WTC11 (cell line): ENCODE data around the gene CST3. TPM values are rescaled to one million over a fixed set of nuclear protein-coding genes. Genes with fewer than 3 reads are reported as not detected.

Source experiments
- ATAC-seq: fragments of 200-7000 bp; cut with Tn5 transposase; 2 replicates; pipeline ENCODE4 v1.10.0; 2021; ENCODE audit warnings: mild to moderate bottlenecking, moderate library complexity
- CTCF ChIA-PET: fragments of 300-600 bp; sonication (Branson Sonifier 250); formaldehyde crosslinking; loops from one replicate; lab custom pipeline; 2021; ENCODE audit warnings: antibody characterized with exemption; lab: Charles Lee
- POLR2A ChIA-PET: fragments of 350-600 bp; sonication (Branson Sonifier 250); formaldehyde crosslinking; loops from one replicate; lab custom pipeline; 2021; ENCODE audit warnings: antibody characterized with exemption; lab: Charles Lee
- DNase-seq: peaks from one replicate; pipeline ENCODE4 v3.0.0; 2021; ENCODE audit warnings: low spot score
- H3K27ac Mint-ChIP-seq: 2 replicates; pipeline ENCODE4 v1.8.0; 2021; ENCODE audit warnings: mixed read lengths
- H3K27me3 Mint-ChIP-seq: 2 replicates; pipeline ENCODE4 v1.8.0; 2021; ENCODE audit warnings: low read depth, mild to moderate bottlenecking, moderate library complexity, mixed read lengths
- H3K36me3 Mint-ChIP-seq: 2 replicates; pipeline ENCODE4 v1.8.0; 2021; ENCODE audit warnings: mixed read lengths
- H3K4me1 Mint-ChIP-seq: 2 replicates; pipeline ENCODE4 v1.8.0; 2022; ENCODE audit warnings: mixed read lengths
- H3K4me3 Mint-ChIP-seq: 2 replicates; pipeline ENCODE4 v1.8.0; 2021; ENCODE audit warnings: mild to moderate bottlenecking, moderate library complexity, mixed read lengths
- H3K9me3 Mint-ChIP-seq: 2 replicates; pipeline ENCODE4 v1.8.0; 2021; ENCODE audit warnings: mixed read lengths
- CREM ChIP-seq: sonication (generic); formaldehyde crosslinking; IDR thresholded peaks from 2 replicates; pipeline ENCODE4 v1.8.1; 2022; ENCODE audit warnings: mild to moderate bottlenecking, missing genetic modification reagents, moderate library complexity
- ELF4 ChIP-seq: sonication (generic); formaldehyde crosslinking; IDR thresholded peaks from 2 replicates; pipeline ENCODE4 v1.8.1; 2022; ENCODE audit warnings: low read depth, mild to moderate bottlenecking, moderate library complexity, missing genetic modification reagents
- ESRRA ChIP-seq: sonication (generic); formaldehyde crosslinking; IDR thresholded peaks from 2 replicates; pipeline ENCODE4 v1.8.1; 2022; ENCODE audit warnings: mild to moderate bottlenecking, missing genetic modification reagents, borderline replicate concordance
- FOXK1 ChIP-seq: sonication (generic); formaldehyde crosslinking; IDR thresholded peaks from 2 replicates; pipeline ENCODE4 v1.8.0; 2022; ENCODE audit warnings: mild to moderate bottlenecking, moderate library complexity, missing genetic modification reagents
- GTF2I ChIP-seq: fragments of 250-450 bp; sonication (Bioruptor Pico); conservative IDR thresholded peaks from 2 replicates; pipeline ENCODE4 v1.4.0; 2021; ENCODE audit warnings: mild to moderate bottlenecking
- MYBL2 ChIP-seq: sonication (generic); formaldehyde crosslinking; IDR thresholded peaks from 2 replicates; pipeline ENCODE4 v1.8.1; 2023; ENCODE audit warnings: mild to moderate bottlenecking, moderate library complexity, missing genetic modification reagents
- OVOL2 ChIP-seq: fragments of 250-450 bp; sonication (Bioruptor Pico); IDR thresholded peaks from 2 replicates; pipeline ENCODE4 v1.9.0; 2021; ENCODE audit warnings: mild to moderate bottlenecking, borderline replicate concordance
- PREB ChIP-seq: sonication (generic); formaldehyde crosslinking; IDR thresholded peaks from 2 replicates; pipeline ENCODE4 v1.8.1; 2022; ENCODE audit warnings: mild to moderate bottlenecking, missing genetic modification reagents, moderate library complexity, borderline replicate concordance
- SMAD3 ChIP-seq: sonication (generic); formaldehyde crosslinking; IDR thresholded peaks from 2 replicates; pipeline ENCODE4 v1.8.0; 2022; ENCODE audit warnings: missing genetic modification reagents, mild to moderate bottlenecking, borderline replicate concordance
- SOX15 ChIP-seq: fragments of 250-450 bp; sonication (Bioruptor Pico); IDR thresholded peaks from 2 replicates; pipeline ENCODE4 v1.9.0; 2021; ENCODE audit warnings: mild to moderate bottlenecking
- ZNF219 ChIP-seq: sonication (generic); formaldehyde crosslinking; IDR thresholded peaks from 2 replicates; pipeline ENCODE4 v1.8.0; 2023; ENCODE audit warnings: missing genetic modification reagents, mild to moderate bottlenecking, borderline replicate concordance
- ZNF232 ChIP-seq: sonication (generic); formaldehyde crosslinking; IDR thresholded peaks from 2 replicates; pipeline ENCODE4 v1.8.0; 2022; ENCODE audit warnings: mild to moderate bottlenecking, missing genetic modification reagents
- ZNF263 ChIP-seq: sonication (generic); formaldehyde crosslinking; IDR thresholded peaks from 2 replicates; pipeline ENCODE4 v1.8.1; 2022; ENCODE audit warnings: low read depth, mild to moderate bottlenecking, moderate library complexity, missing genetic modification reagents
- ZNF416 ChIP-seq: fragments of 250-450 bp; sonication (Bioruptor Pico); IDR thresholded peaks from 2 replicates; pipeline ENCODE4 v1.9.0; 2021; ENCODE audit warnings: mild to moderate bottlenecking, inconsistent platforms
- ZNF423 ChIP-seq: fragments of 250-450 bp; sonication (Bioruptor Pico); IDR thresholded peaks from 2 replicates; pipeline ENCODE4 v2.1.2; 2022; ENCODE audit warnings: mild to moderate bottlenecking, moderate library complexity
- ZSCAN18 ChIP-seq: fragments of 250-450 bp; sonication (Bioruptor Pico); IDR thresholded peaks from 2 replicates; pipeline ENCODE4 v2.1.2; 2022; ENCODE audit warnings: mild to moderate bottlenecking, moderate library complexity
- total RNA-seq: library from RNA; stranded (reverse); gene quantifications from 3 replicates; pipeline ENCODE4 v1.2.3, GENCODE V29; 2021
- TF ChIP-seq, protein P1 (sequence below): sonication (generic); formaldehyde crosslinking; conservative IDR thresholded peaks from 2 replicates; pipeline ENCODE4 v1.8.1; 2022; ENCODE audit warnings: mild to moderate bottlenecking, missing genetic modification reagents
- TF ChIP-seq, protein P2 (sequence below): sonication (generic); formaldehyde crosslinking; IDR thresholded peaks from 2 replicates; pipeline ENCODE4 v1.8.1; 2023; ENCODE audit warnings: mild to moderate bottlenecking, missing genetic modification reagents, moderate library complexity
- TF ChIP-seq, protein P3 (sequence below): sonication (generic); formaldehyde crosslinking; IDR thresholded peaks from 2 replicates; pipeline ENCODE4 v1.8.1; 2022; ENCODE audit warnings: low read depth, mild to moderate bottlenecking, moderate library complexity, missing genetic modification reagents, borderline replicate concordance
- TF ChIP-seq, protein P4 (sequence below): fragments of 250-450 bp; sonication (Bioruptor Pico); IDR thresholded peaks from 2 replicates; pipeline ENCODE4 v1.9.0; 2021; ENCODE audit warnings: mild to moderate bottlenecking

CST3 gene
- total RNA-seq, 1 experiment from 2014 or later, result 52.1 TPM

DNA sequence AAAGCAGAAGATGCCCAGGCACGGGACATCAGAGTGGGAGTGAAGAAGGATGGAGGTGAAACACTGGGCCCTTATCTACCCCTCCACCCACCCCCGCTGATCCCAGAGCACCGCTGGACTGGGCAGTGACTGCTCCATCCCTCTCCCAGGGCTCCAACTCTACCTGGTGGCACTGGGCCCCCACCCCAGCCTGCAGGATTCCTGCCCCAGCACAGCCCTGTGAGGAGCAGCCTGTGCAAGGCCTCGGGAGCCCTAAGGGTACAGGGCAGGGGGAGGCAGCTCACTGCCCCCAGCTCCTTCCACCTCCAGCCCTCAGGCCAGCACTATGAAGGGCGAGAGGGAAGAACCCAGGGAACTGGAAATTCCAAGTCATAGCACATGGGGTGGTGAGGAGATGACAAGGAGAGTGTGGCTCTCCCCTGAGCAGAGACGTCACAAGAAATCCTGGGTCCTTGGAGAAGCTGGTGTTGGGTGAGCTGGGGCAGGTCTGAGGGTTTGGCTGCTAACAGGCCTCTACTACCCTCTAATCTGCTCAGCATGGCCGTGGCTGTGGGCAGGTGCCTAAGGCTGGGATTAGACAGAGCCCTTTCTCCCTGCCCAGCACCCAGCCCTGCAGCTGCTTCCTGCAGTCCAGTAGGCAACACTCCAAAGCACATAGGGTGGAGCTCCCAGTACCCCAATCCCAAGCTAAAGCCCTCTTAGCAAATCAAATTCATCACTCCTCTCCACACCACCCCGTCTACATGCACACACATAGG, 3.5 kb downstream of the CST3 start:
- H3K36me3 Mint-ChIP-seq, result no peaks in the 10 kb centered on the region; the same call in 1 of the 2 replicates
- no peaks in the 10 kb centered on the region for H3K9me3 Mint-ChIP-seq
- CTCF ChIA-PET, result interaction anchor here (0.6 kb wide), 1 partner anchor 14 kb away, joined by 3 read pairs; no protein-coding TSS in a partner anchor
- no peak for DNase-seq
- POLR2A ChIA-PET, result no interaction called here
- no peak overlapping the region for H3K27ac Mint-ChIP-seq
- TF ChIP-seq, protein P1, sequence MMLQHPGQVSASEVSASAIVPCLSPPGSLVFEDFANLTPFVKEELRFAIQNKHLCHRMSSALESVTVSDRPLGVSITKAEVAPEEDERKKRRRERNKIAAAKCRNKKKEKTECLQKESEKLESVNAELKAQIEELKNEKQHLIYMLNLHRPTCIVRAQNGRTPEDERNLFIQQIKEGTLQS, result no peak
- TF ChIP-seq CREM (CRISPR knock-in tag), result no peak
- peaks cover 26% of the 10 kb centered on the region for H3K4me1 Mint-ChIP-seq
- no peak for ATAC-seq
- H3K4me3 Mint-ChIP-seq, result no peak overlapping the region
- peaks cover 14% of the 10 kb centered on the region for H3K27me3 Mint-ChIP-seq

- Mint-ChIP-seq H3K36me3 (no peaks in the 10 kb centered on the region; the same call in 1 of the 2 replicates), H3K9me3 (no peaks in the 10 kb centered on the region; the same call in 1 of the 2 replicates)
- no peak for DNase-seq
- TF ChIP-seq ZNF416 (CRISPR knock-in tag) (no peak), ZNF219 (CRISPR knock-in tag) (no peak), ELF4 (CRISPR knock-in tag) (no peak), ZNF263 (CRISPR knock-in tag) (no peak), GTF2I (CRISPR knock-in tag) (no peak), MYBL2 (CRISPR knock-in tag) (no peak), FOXK1 (no peak), ZNF423 (no peak), SMAD3 (CRISPR knock-in tag) (no peak)
- TF ChIP-seq, protein P2, sequence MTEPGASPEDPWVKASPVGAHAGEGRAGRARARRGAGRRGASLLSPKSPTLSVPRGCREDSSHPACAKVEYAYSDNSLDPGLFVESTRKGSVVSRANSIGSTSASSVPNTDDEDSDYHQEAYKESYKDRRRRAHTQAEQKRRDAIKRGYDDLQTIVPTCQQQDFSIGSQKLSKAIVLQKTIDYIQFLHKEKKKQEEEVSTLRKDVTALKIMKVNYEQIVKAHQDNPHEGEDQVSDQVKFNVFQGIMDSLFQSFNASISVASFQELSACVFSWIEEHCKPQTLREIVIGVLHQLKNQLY (CRISPR knock-in tag), result no peak
- TF ChIP-seq, protein P1, result no peak
- TF ChIP-seq, all 79 proteins: peak for 0
- peaks cover 14% of the 10 kb centered on the region for H3K27me3 Mint-ChIP-seq
- ChIA-PET POLR2A (no interaction called here), CTCF (no interaction called here)
- no peak for ATAC-seq
- H3K4me1 Mint-ChIP-seq, result peaks cover 31% of the 10 kb centered on the region
- no peak overlapping the region for H3K4me3 Mint-ChIP-seq
- H3K27ac Mint-ChIP-seq, result no peak overlapping the region
These were observed 4.8 kb downstream of the CST3 start for GRCh38 chr20:23632711-23633573.

- no peaks in the 10 kb centered on the region; the same call in 1 of the 2 replicates for H3K36me3 Mint-ChIP-seq
- ChIA-PET POLR2A (no interaction called here), CTCF (no interaction called here)
- H3K9me3 Mint-ChIP-seq, result no peaks in the 10 kb centered on the region; the same call in 1 of the 2 replicates
- ATAC-seq, result no peak
- DNase-seq, result no peak
- H3K27me3 Mint-ChIP-seq, result peaks cover 13% of the 10 kb centered on the region
- H3K27ac Mint-ChIP-seq, result no peak overlapping the region
- no peak overlapping the region for H3K4me3 Mint-ChIP-seq
- peaks cover 30% of the 10 kb centered on the region for H3K4me1 Mint-ChIP-seq
- TF ChIP-seq, protein P3, sequence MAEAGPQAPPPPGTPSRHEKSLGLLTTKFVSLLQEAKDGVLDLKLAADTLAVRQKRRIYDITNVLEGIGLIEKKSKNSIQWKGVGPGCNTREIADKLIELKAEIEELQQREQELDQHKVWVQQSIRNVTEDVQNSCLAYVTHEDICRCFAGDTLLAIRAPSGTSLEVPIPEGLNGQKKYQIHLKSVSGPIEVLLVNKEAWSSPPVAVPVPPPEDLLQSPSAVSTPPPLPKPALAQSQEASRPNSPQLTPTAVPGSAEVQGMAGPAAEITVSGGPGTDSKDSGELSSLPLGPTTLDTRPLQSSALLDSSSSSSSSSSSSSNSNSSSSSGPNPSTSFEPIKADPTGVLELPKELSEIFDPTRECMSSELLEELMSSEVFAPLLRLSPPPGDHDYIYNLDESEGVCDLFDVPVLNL (CRISPR knock-in tag), result no peak
- TF ChIP-seq GTF2I (CRISPR knock-in tag), result no peak
- TF ChIP-seq OVOL2 (CRISPR knock-in tag), result no peak
- TF ChIP-seq ZSCAN18 (CRISPR knock-in tag), result no peak
- no peak for TF ChIP-seq ZNF416 (CRISPR knock-in tag)
- TF ChIP-seq PREB (CRISPR knock-in tag), result no peak
- TF ChIP-seq ESRRA, result no peak
- TF ChIP-seq, protein P4, sequence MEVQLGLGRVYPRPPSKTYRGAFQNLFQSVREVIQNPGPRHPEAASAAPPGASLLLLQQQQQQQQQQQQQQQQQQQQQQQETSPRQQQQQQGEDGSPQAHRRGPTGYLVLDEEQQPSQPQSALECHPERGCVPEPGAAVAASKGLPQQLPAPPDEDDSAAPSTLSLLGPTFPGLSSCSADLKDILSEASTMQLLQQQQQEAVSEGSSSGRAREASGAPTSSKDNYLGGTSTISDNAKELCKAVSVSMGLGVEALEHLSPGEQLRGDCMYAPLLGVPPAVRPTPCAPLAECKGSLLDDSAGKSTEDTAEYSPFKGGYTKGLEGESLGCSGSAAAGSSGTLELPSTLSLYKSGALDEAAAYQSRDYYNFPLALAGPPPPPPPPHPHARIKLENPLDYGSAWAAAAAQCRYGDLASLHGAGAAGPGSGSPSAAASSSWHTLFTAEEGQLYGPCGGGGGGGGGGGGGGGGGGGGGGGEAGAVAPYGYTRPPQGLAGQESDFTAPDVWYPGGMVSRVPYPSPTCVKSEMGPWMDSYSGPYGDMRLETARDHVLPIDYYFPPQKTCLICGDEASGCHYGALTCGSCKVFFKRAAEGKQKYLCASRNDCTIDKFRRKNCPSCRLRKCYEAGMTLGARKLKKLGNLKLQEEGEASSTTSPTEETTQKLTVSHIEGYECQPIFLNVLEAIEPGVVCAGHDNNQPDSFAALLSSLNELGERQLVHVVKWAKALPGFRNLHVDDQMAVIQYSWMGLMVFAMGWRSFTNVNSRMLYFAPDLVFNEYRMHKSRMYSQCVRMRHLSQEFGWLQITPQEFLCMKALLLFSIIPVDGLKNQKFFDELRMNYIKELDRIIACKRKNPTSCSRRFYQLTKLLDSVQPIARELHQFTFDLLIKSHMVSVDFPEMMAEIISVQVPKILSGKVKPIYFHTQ (CRISPR knock-in tag), result no peak
- no peak for TF ChIP-seq ZNF232 (CRISPR knock-in tag)
- no peak for TF ChIP-seq SOX15 (CRISPR knock-in tag)
These were observed 5.6 kb downstream of the CST3 start for GRCh38 chr20:23631981-23632710.
